HepG2 (cell line): ENCODE results near the gene C3orf18. TPM values are rescaled to one million over a fixed set of nuclear protein-coding genes. Genes with fewer than 3 reads are reported as not detected.

Experiments
- ETV5 ChIP-seq: IDR thresholded peaks from 2 replicates; pipeline ENCODE4 v1.6.1; 2018; ENCODE audit warnings: missing biosample characterization, missing genetic modification reagents, inconsistent platforms, borderline replicate concordance
- KDM5A ChIP-seq: fragments of 200-600 bp; sonication (generic); IDR thresholded peaks from 2 replicates; pipeline ENCODE4 v1.7.0; 2018; ENCODE audit warnings: antibody characterized with exemption, mild to moderate bottlenecking, low read length, borderline replicate concordance
- KLF13 ChIP-seq: sonication (generic); formaldehyde crosslinking; IDR thresholded peaks from 2 replicates; pipeline ENCODE4 v1.4.0; 2020; ENCODE audit warnings: mild to moderate bottlenecking, missing genetic modification reagents
- KLF6 ChIP-seq: IDR thresholded peaks from 2 replicates; pipeline ENCODE4 v1.8.0; 2016; ENCODE audit warnings: missing biosample characterization, missing genetic modification reagents
- NR2F1 ChIP-seq, 2 experiments: fragments of 450-650 bp in 1 of 2; formaldehyde crosslinking in 1 of 2; IDR thresholded peaks; 2 replicates each; pipeline versions ENCODE4 v1.5.0 to v1.6.1; 2016 to 2020; ENCODE audit warnings: mild to moderate bottlenecking in 1 of 2, missing compliant biosample characterization in 1 of 2, missing genetic modification reagents in 1 of 2, moderate library complexity in 1 of 2
- POLR2A ChIP-seq, 2 experiments: IDR thresholded peaks; 2 replicates each; pipeline ENCODE4 v1.6.1; 2011; ENCODE audit warnings: low read depth in 2 of 2, low read length in 2 of 2, mild to moderate bottlenecking in 1 of 2, moderate library complexity in 1 of 2; ENCODE audit not compliant: insufficient read depth in 1 of 2
- SMYD3 ChIP-seq: sonication (generic); formaldehyde crosslinking; IDR thresholded peaks from 2 replicates; pipeline ENCODE4 v1.8.1; 2023; ENCODE audit warnings: mild to moderate bottlenecking, missing genetic modification reagents
- SPEN ChIP-seq: sonication (generic); formaldehyde crosslinking; IDR thresholded peaks from 2 replicates; pipeline ENCODE4 v1.5.1; 2020; ENCODE audit warnings: low read depth, mild to moderate bottlenecking, missing genetic modification reagents
- YEATS4 ChIP-seq: sonication (generic); formaldehyde crosslinking; IDR thresholded peaks from 2 replicates; pipeline ENCODE4 v1.4.0; 2020; ENCODE audit warnings: missing genetic modification reagents, borderline replicate concordance
- ZFP62 ChIP-seq: sonication (generic); formaldehyde crosslinking; IDR thresholded peaks from 2 replicates; pipeline ENCODE4 v1.4.0; 2020; ENCODE audit warnings: missing genetic modification reagents
- ZMYM2 ChIP-seq: sonication (generic); formaldehyde crosslinking; IDR thresholded peaks from 2 replicates; pipeline ENCODE4 v1.8.0; 2022; ENCODE audit warnings: mild to moderate bottlenecking, missing genetic modification reagents
- ZNF207 ChIP-seq: fragments of 450-650 bp; IDR thresholded peaks from 2 replicates; pipeline ENCODE4 v1.6.1; 2016; ENCODE audit warnings: antibody characterized with exemption, borderline replicate concordance
- ZNF556 ChIP-seq: sonication (generic); formaldehyde crosslinking; IDR thresholded peaks from 2 replicates; pipeline ENCODE4 v1.4.0; 2020; ENCODE audit warnings: mild to moderate bottlenecking, missing genetic modification reagents, borderline replicate concordance
- ZNF616 ChIP-seq: sonication (generic); formaldehyde crosslinking; IDR thresholded peaks from 2 replicates; pipeline ENCODE4 v1.5.0; 2020; ENCODE audit warnings: low read depth, mild to moderate bottlenecking, missing genetic modification reagents
- ZNF644 ChIP-seq: IDR thresholded peaks from 2 replicates; pipeline ENCODE4 v1.6.1; 2016; ENCODE audit warnings: low read depth
- ZNF768 ChIP-seq: sonication (generic); formaldehyde crosslinking; IDR thresholded peaks from 2 replicates; pipeline ENCODE4 v1.4.0; 2020; ENCODE audit warnings: missing genetic modification reagents
- ZZZ3 ChIP-seq: sonication (generic); formaldehyde crosslinking; IDR thresholded peaks from 2 replicates; pipeline ENCODE4 v1.4.0; 2020; ENCODE audit warnings: missing genetic modification reagents, mild to moderate bottlenecking, borderline replicate concordance
- polyA plus RNA-seq, 8 experiments: library from polyadenylated mRNA; depleted of rRNA in 3 of 8; stranded (reverse) in 7 of 8; unstranded in 1 of 8; fragments of >200 nt; fragmentation: Illumina TruSeq in 4 of 8; extraction: Trizol in 4 of 8; gene quantifications; 2 replicates each; pipeline versions ENCODE4 v1.2.1 to v1.2.3, GENCODE V29; 2011 to 2016; ENCODE audit warnings: low read depth in 4 of 8, missing spikeins in 1 of 8, mixed read lengths in 1 of 8; ENCODE audit not compliant: insufficient read depth in 1 of 8
- total RNA-seq, 5 experiments: library from RNA; depleted of rRNA; stranded (reverse); fragments of >200 nt; fragmentation: Illumina TruSeq; extraction: Trizol; gene quantifications; 2 replicates each; pipeline ENCODE4 v1.2.3, GENCODE V29; 2016; ENCODE audit warnings: low read depth in 1 of 5
- TF ChIP-seq, protein P1 (sequence below): sonication (generic); formaldehyde crosslinking; IDR thresholded peaks from 2 replicates; pipeline ENCODE4 v1.4.0; 2020; ENCODE audit warnings: mild to moderate bottlenecking, missing genetic modification reagents
- TF ChIP-seq, protein P2 (sequence below): sonication (generic); formaldehyde crosslinking; IDR thresholded peaks from 2 replicates; pipeline ENCODE4 v1.4.0; 2020; ENCODE audit warnings: missing genetic modification reagents
- TF ChIP-seq, protein P3 (sequence below): sonication (generic); formaldehyde crosslinking; IDR thresholded peaks from 2 replicates; pipeline ENCODE4 v1.9.0; 2021; ENCODE audit warnings: missing genetic modification reagents, borderline replicate concordance
- TF ChIP-seq, protein P4 (sequence below): sonication (generic); formaldehyde crosslinking; IDR thresholded peaks from 2 replicates; pipeline ENCODE4 v1.4.0; 2020; ENCODE audit warnings: missing genetic modification reagents, mild to moderate bottlenecking, borderline replicate concordance

Gene C3orf18
- total and polyA plus RNA-seq, 2 of the 13 experiments (the other 11 are each of a cell fraction or from before 2014, with no cell fraction given) = 1.6 to 4.8 TPM

DNA sequence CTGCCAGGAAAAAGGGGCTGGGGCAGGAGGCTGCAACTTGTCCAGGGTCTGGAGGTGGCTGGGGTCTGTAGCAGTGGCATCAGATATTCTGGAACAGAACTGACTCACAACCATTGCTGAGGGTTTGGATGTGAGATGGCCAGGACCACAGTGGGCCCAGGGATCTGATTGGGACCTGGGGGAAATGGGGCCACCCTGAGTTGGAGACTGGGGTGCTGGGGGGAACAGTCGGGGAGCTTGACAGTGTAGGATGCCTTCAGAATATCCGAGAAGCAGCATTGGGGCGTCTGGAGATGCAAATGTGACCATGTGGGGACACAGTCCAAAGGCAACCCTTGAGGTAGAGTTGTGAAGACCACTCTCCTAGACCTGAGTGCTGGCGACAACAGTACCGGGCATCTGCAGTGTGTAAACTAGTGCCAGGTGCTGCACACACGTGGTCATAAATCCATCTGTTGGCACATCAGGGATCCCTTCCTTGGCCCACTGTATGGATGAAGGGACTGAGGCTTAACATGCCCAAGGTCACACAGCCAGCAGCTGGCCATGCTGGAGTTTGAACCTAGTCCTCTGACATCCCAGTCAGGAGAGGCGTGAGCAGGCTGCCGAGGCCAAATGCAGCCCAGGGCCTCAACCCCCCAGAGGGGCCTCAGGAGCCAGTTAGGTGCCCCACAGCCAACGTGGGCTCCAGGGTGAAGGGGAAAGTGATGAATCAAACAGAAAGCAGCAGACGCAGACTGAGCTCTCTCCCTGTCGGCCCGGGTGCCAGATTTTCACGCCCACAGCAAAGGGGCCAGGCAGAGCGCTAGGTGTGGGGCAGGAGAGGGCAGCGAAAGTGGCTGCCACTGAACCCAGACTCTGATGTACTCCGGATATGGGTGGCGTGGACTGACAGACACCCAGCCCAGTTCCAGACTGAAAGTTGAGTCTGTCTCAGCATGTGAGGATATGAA, 20.5 kb upstream of the C3orf18 start (continued):
- TF ChIP-seq, protein P1, sequence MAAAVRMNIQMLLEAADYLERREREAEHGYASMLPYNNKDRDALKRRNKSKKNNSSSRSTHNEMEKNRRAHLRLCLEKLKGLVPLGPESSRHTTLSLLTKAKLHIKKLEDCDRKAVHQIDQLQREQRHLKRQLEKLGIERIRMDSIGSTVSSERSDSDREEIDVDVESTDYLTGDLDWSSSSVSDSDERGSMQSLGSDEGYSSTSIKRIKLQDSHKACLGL (CRISPR knock-in tag) = no peak
- TF ChIP-seq ZNF207 = no peak
- TF ChIP-seq SMYD3 (CRISPR knock-in tag) = no peak; the same call in 1 of the 2 replicates
- peak; percentile 40 to 44; a peak in 2 of 4 replicates for TF ChIP-seq POLR2A (IDR thresholded peaks at IDR 0.05; ENCODE audit: insufficient read depth in 1 of 2, low read depth in 2 of 2, low read length in 2 of 2)
- TF ChIP-seq, protein P2, sequence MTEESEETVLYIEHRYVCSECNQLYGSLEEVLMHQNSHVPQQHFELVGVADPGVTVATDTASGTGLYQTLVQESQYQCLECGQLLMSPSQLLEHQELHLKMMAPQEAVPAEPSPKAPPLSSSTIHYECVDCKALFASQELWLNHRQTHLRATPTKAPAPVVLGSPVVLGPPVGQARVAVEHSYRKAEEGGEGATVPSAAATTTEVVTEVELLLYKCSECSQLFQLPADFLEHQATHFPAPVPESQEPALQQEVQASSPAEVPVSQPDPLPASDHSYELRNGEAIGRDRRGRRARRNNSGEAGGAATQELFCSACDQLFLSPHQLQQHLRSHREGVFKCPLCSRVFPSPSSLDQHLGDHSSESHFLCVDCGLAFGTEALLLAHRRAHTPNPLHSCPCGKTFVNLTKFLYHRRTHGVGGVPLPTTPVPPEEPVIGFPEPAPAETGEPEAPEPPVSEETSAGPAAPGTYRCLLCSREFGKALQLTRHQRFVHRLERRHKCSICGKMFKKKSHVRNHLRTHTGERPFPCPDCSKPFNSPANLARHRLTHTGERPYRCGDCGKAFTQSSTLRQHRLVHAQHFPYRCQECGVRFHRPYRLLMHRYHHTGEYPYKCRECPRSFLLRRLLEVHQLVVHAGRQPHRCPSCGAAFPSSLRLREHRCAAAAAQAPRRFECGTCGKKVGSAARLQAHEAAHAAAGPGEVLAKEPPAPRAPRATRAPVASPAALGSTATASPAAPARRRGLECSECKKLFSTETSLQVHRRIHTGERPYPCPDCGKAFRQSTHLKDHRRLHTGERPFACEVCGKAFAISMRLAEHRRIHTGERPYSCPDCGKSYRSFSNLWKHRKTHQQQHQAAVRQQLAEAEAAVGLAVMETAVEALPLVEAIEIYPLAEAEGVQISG (CRISPR knock-in tag) = peak; percentile 54
- TF ChIP-seq ZNF644 (CRISPR knock-in tag) = peak; percentile 68; the same call in 1 of the 2 replicates
- peak; percentile 86 for TF ChIP-seq ZNF768 (CRISPR knock-in tag)
- peak; percentile 98 for TF ChIP-seq ZMYM2 (CRISPR knock-in tag)
- TF ChIP-seq ZNF616 (CRISPR knock-in tag) = 0 out of 2 replicates have a peak, but pooled peaks have one; percentile 59
- peak; percentile 45 for TF ChIP-seq ETV5 (CRISPR knock-in tag)
- TF ChIP-seq, protein P3, sequence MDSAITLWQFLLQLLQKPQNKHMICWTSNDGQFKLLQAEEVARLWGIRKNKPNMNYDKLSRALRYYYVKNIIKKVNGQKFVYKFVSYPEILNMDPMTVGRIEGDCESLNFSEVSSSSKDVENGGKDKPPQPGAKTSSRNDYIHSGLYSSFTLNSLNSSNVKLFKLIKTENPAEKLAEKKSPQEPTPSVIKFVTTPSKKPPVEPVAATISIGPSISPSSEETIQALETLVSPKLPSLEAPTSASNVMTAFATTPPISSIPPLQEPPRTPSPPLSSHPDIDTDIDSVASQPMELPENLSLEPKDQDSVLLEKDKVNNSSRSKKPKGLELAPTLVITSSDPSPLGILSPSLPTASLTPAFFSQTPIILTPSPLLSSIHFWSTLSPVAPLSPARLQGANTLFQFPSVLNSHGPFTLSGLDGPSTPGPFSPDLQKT (CRISPR knock-in tag) = no peak
- TF ChIP-seq ZZZ3 (CRISPR knock-in tag) = no peak
- TF ChIP-seq, protein P4, sequence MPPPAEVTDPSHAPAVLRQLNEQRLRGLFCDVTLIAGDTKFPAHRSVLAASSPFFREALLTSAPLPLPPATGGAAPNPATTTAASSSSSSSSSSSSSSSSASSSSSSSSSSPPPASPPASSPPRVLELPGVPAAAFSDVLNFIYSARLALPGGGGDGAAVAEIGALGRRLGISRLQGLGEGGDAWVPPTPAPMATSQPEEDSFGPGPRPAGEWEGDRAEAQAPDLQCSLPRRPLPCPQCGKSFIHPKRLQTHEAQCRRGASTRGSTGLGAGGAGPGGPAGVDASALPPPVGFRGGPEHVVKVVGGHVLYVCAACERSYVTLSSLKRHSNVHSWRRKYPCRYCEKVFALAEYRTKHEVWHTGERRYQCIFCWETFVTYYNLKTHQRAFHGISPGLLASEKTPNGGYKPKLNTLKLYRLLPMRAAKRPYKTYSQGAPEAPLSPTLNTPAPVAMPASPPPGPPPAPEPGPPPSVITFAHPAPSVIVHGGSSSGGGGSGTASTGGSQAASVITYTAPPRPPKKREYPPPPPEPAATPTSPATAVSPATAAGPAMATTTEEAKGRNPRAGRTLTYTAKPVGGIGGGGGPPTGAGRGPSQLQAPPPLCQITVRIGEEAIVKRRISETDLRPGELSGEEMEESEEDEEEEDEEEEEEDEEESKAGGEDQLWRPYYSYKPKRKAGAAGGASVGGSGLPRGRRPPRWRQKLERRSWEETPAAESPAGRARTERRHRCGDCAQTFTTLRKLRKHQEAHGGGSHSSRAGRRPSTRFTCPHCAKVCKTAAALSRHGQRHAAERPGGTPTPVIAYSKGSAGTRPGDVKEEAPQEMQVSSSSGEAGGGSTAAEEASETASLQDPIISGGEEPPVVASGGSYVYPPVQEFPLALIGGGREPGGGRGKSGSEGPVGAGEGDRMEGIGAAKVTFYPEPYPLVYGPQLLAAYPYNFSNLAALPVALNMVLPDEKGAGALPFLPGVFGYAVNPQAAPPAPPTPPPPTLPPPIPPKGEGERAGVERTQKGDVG (CRISPR knock-in tag) = no peak
- 0 out of 2 replicates have a peak, but pooled peaks have one; percentile 14 for TF ChIP-seq ZNF556 (CRISPR knock-in tag)
- peak; percentile 5; the same call in 1 of the 2 replicates for TF ChIP-seq KLF6 (CRISPR knock-in tag)
- TF ChIP-seq KLF13 (CRISPR knock-in tag) = peak; percentile 74; the same call in 1 of the 2 replicates
- no peak for TF ChIP-seq SPEN
- TF ChIP-seq NR2F1 (CRISPR knock-in tag; IDR thresholded peaks at IDR 0.05) = no peak
- no peak for TF ChIP-seq YEATS4 (CRISPR knock-in tag)
- TF ChIP-seq ZFP62 (CRISPR knock-in tag) = no peak
- no peak for TF ChIP-seq KDM5A
